ENCODE measurements around the gene ASPSCR1. TPM values are rescaled to one million over a fixed set of nuclear protein-coding genes. Genes with fewer than 3 reads are reported as not detected.
A peak's percentile ranks its signal among the peaks of the same experiment; 100 is the strongest.

The ASPSCR1 gene
- total RNA-seq, 1 experiment from 2014 or later: 40.6 TPM

DNA sequence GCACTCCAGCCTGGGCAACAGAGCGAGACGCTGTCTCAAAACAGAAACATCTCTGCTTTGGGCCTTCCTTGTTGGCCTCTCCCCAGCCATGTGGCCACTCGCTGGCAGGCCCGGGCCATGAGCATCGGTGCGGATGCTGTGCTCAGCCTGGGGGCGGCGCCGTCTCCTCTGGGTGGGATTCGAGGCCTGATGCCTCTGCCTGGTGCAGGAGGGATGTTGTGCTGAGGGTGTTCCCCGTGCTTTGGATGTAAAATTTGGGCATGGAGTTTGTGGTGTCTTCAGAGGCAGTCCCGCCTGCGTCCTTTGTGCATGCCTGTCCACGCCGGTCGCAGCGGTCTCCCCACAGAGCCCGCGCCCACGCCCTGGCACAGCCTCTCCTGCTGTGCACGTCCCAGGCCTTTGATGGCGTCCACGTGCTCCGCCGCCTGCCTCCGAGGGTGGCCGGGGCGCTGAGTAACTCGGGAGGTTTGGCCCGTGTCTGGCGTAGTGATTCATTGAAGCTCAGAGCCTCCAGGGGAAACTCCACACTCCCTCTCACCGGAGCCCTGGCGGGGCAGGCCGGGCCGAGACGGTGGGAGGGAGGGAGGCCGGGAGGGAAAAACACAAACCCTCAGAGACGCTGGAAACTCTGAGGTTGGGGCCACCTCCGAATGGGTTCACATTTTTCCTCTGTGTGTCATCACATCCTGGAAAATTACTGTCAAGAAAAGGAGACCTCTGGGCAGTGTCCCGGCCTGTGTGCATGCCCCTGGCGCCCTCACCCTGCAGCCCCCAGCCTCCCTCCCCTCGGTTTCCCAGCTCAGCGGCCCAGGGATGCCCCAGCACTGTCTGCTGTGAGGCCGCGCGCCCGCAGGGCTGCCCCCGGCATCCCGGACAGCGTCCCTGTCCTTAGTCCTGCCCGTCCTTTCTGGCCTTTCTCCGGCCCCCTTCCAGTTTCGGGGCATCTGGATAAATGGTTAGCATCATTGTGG is 26.3 kb downstream of the ASPSCR1 start:
- peak overlapping the region; percentile 28 for H3K27ac ChIP-seq
- H3K4me1 ChIP-seq: peaks cover 52% of the 10 kb centered on the region
- H3K9me3 ChIP-seq (replicated peaks): no peaks in the 10 kb centered on the region
- no peaks in the 10 kb centered on the region for H3K27me3 ChIP-seq
- no peak overlapping the region for H3K4me3 ChIP-seq
- peak; percentile 90 to 93 for DNase-seq
- no peaks in the 10 kb centered on the region for H3K36me3 ChIP-seq

DNA sequence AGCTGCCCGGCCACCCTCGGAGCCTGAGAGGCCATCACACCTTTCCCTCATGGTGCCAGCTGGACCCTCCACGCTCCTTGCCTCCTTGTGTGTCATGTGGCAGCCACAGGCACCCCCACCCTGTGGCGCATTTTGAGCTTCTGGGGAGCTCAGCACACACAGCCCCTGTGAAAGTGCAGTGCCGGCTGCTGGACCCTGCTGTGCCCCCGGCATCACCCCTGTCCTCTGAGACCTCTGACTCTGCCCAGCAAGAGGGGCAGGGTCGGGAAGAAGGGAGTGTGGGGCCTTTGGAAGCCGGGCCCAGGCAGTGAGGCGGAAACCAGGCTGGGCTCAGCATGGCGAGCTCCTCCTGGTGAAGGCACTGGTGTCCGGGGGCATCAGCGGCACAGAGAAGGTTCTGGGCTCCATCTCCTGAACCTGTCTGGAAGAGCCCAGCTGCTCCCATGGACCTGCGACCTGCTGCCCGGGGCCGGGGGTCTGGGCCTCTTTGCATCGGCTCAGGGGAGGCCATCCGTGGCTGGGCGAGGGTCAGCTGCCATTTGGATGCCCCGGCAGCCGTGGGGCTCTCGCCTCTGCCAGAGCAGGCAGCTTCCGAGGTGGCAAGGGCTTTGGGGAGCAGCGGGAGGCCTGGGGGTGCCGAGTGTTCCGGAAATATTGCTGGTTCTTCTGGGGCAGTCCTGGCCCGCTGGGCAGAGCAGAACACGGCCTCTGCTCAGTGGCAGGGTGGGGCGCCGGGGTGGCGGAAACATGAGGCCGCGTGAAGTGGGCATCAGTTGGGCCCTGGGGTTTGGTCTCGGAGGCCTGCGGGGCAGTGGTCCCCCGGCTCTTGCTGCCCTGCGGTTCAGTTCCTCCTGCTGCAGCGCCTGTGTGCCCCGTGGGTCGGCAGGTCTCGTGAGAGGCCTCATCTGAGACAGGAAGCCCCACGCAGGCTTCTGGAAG is 27.4 kb downstream of the ASPSCR1 start:
- Histone ChIP-seq H3K36me3 (no peaks in the 10 kb centered on the region), H3K4me1 (peaks cover 52% of the 10 kb centered on the region), H3K27ac (no peak overlapping the region; the same call in 1 of the 2 replicates), H3K27me3 (no peaks in the 10 kb centered on the region), H3K9me3 (replicated peaks) (no peaks in the 10 kb centered on the region), H3K4me3 (no peak overlapping the region)
- DNase-seq: no peak

GRCh38 chr17:82005701-82006348 is 28.4 kb downstream of the ASPSCR1 start:
- no peaks in the 10 kb centered on the region for H3K27me3 ChIP-seq
- no peak overlapping the region for H3K4me3 ChIP-seq
- DNase-seq: no peak
- H3K9me3 ChIP-seq (replicated peaks): no peaks in the 10 kb centered on the region
- H3K27ac ChIP-seq: no peak overlapping the region
- no peaks in the 10 kb centered on the region for H3K36me3 ChIP-seq
- H3K4me1 ChIP-seq: peaks cover 49% of the 10 kb centered on the region

DNA sequence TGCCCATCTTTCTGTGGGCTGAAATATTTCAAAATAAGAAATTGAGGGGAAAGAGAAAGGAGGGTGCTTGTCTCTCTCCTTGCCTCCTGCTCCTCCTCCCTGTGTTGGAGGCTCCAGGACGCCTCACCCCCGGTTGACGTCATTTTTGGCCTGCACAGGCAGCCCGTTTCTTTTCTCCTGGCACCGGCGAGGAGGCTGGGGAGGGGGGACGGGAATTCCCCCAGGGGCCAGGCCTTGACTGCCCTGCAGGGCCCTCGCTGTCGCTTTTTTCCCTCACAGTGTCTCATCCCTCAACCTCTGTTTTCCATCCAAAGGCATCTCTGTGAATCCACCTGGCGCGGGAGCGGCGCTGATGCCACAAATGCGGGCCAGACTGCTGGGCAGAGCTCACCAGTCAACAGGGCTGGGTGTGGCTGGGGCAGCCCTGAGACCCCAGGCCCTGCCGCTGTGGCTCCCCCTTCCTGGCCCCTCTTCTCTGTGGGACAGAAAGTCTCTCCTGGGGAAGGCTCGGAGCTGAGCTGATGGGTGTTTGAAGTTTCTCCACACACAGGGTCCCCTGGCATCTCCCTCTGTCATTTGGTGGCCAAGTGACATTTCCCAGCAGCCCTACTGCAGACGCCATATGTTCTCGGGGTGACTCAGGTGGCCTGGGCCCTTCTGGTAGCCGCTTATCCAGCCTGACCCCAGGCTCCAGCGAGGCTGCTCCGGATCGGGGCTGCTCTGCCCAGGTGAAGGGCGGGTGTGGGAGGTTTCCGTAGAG is 29.2 kb downstream of the ASPSCR1 start:
- Histone ChIP-seq H3K9me3 (replicated peaks) (no peaks in the 10 kb centered on the region), H3K4me1 (peaks cover 41% of the 10 kb centered on the region), H3K4me3 (no peak overlapping the region), H3K27me3 (no peaks in the 10 kb centered on the region), H3K36me3 (no peaks in the 10 kb centered on the region), H3K27ac (no peak overlapping the region)
- no peak for DNase-seq

DNA sequence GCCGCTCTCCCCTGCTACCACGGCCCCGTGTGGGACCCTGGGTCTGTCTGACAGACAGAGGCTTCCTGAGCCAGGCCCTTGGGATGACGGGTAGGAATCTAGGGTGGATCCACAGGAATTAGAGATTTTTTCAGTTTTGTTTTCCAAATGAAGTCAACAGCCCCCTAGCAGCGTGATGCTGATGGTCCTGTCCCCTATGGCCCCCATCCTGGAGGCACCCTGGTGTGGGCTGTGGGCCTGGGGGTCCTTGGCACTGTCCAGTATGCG is 29.7 kb downstream of the ASPSCR1 start:
- peaks cover 41% of the 10 kb centered on the region for H3K4me1 ChIP-seq
- H3K9me3 ChIP-seq (replicated peaks): no peaks in the 10 kb centered on the region
- no peak overlapping the region for H3K4me3 ChIP-seq
- no peaks in the 10 kb centered on the region for H3K27me3 ChIP-seq
- H3K27ac ChIP-seq: no peak overlapping the region
- no peaks in the 10 kb centered on the region for H3K36me3 ChIP-seq
- DNase-seq: no peak

GRCh38 chr17:82007495-82008257 is 30.2 kb downstream of the ASPSCR1 start:
- no peak overlapping the region for H3K27ac ChIP-seq
- H3K4me3 ChIP-seq: no peak overlapping the region
- peak; percentile 60 to 70 for DNase-seq
- no peaks in the 10 kb centered on the region for H3K36me3 ChIP-seq
- peaks cover 41% of the 10 kb centered on the region for H3K4me1 ChIP-seq
- H3K9me3 ChIP-seq (replicated peaks): no peaks in the 10 kb centered on the region
- H3K27me3 ChIP-seq: no peaks in the 10 kb centered on the region

DNA sequence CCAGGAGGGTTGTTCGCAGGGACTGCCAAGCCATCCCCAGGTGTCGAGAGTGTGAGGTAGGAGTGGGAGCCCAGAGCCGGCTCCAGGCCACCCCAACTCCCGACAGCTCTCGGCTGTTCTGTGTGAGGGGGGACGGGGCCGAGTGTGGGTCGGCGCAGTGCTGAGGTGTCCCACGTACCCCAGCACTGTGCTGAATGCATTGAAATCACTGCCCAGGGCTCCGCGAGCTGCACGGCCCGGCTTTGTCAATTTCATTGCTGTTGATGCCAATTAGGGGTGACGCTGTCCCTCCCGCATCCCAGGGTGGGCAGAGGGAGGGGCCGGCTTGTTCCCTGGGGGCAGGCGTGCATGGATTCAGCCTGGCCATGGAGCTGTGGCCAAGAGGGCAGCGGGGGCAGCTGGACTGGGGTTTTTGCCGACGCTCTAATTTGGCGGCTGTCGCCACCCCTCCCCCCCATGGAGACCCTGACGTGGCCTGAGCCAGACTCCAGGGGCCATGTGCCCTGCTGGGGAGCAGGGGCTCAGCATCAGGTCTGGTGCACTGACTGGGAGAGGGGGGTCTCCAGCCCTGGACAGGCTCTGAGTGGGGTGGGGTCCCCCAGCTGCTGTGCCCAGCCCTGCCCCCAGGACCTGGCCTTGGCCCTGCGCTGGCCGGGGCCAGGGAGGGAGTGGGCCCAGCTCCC is 31.0 kb downstream of the ASPSCR1 start:
- H3K4me1 ChIP-seq: peaks cover 41% of the 10 kb centered on the region
- no peaks in the 10 kb centered on the region for H3K36me3 ChIP-seq
- no peak overlapping the region for H3K4me3 ChIP-seq
- DNase-seq: no peak
- no peaks in the 10 kb centered on the region for H3K27me3 ChIP-seq
- no peaks in the 10 kb centered on the region for H3K9me3 ChIP-seq (replicated peaks)
- no peak overlapping the region for H3K27ac ChIP-seq

- no peaks in the 10 kb centered on the region for H3K36me3 ChIP-seq
- peaks cover 38% of the 10 kb centered on the region for H3K4me1 ChIP-seq
- H3K4me3 ChIP-seq: no peak overlapping the region
- H3K27ac ChIP-seq: no peak overlapping the region
- no peak for DNase-seq
- no peaks in the 10 kb centered on the region for H3K27me3 ChIP-seq
- H3K9me3 ChIP-seq (replicated peaks): no peaks in the 10 kb centered on the region
Observed at GRCh38 chr17:82008941-82009405, 31.5 kb downstream of the ASPSCR1 start.

- Histone ChIP-seq H3K4me1 (peaks cover 33% of the 10 kb centered on the region), H3K4me3 (no peak overlapping the region)
Observed at GRCh38 chr17:82009413-82009812, 32.0 kb downstream of the ASPSCR1 start.

GRCh38 chr17:82010575-82011525 is 33.4 kb downstream of the ASPSCR1 start:
- no peak for DNase-seq
- Histone ChIP-seq H3K9me3 (replicated peaks) (no peaks in the 10 kb centered on the region), H3K4me1 (peaks cover 29% of the 10 kb centered on the region), H3K27me3 (no peaks in the 10 kb centered on the region), H3K36me3 (no peaks in the 10 kb centered on the region), H3K27ac (no peak overlapping the region), H3K4me3 (no peak overlapping the region)

More at GRCh38 chr17:82009413-82009812, 32.0 kb downstream of the ASPSCR1 start:
- Histone ChIP-seq H3K27ac (no peak overlapping the region), H3K9me3 (replicated peaks) (no peaks in the 10 kb centered on the region), H3K27me3 (no peaks in the 10 kb centered on the region), H3K36me3 (no peaks in the 10 kb centered on the region)
- DNase-seq: no peak

DNA sequence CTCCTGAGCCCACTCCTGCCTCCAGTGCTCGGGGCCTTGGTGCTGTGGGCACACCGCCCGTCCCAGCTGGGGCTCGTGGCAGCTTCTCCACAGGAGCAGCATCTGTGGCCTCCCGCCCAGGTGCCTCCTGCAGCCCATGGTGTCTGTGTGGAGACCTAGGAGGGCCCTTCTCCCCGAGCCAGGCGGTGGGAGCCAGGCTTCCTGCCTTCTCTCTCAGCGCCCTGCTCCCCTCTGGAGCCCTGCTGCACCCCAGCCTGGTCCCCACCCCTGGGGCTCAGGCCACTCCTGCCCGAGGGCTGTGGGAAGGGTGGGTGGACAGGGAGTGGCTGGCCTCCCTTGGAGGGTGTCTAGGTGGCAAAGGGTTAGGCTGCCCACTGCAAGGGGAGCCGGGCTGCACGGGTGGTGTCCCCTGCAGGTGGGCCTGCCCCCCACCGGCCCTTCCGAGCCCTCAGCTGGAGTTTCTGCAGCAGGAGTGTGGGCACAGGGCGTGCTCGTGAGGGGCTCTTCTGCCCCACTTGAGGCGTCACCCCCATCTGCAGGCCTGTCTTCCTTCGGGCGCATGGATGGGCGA is 34.3 kb downstream of the ASPSCR1 start:
- Histone ChIP-seq H3K9me3 (replicated peaks) (no peaks in the 10 kb centered on the region), H3K27me3 (no peaks in the 10 kb centered on the region), H3K4me3 (no peak overlapping the region), H3K27ac (no peak overlapping the region), H3K4me1 (peaks cover 29% of the 10 kb centered on the region), H3K36me3 (no peaks in the 10 kb centered on the region)
- no peak for DNase-seq

GRCh38 chr17:82012261-82012639 is 34.8 kb downstream of the ASPSCR1 start:
- peak in 1 of 2 experiments; percentile 49 for DNase-seq
- Histone ChIP-seq H3K9me3 (replicated peaks) (no peaks in the 10 kb centered on the region), H3K36me3 (no peaks in the 10 kb centered on the region), H3K4me3 (no peak overlapping the region), H3K27me3 (no peaks in the 10 kb centered on the region), H3K4me1 (peaks cover 25% of the 10 kb centered on the region), H3K27ac (peak overlapping the region; percentile 19)

All from SJCRH30 (cell line).